IPS-20b (cell line): ENCODE data around the gene TBC1D4.

ENCODE experiments used
- H3K27ac ChIP-seq: one replicate; pipeline ENCODE4 v1.5.1; 2013; ENCODE audit warnings: low read length
- H3K27me3 ChIP-seq: 2 replicates; pipeline ENCODE4 v1.6.1; 2013; ENCODE audit warnings: mild to moderate bottlenecking, low read length, inconsistent platforms; ENCODE audit not compliant: insufficient read depth
- H3K36me3 ChIP-seq: 2 replicates; pipeline ENCODE4 v1.6.1; 2013; ENCODE audit warnings: low read depth, mild to moderate bottlenecking, inconsistent platforms, low read length, moderate library complexity; ENCODE audit not compliant: insufficient read depth
- H3K4me1 ChIP-seq: 2 replicates; pipeline ENCODE4 v1.6.1; 2013; ENCODE audit warnings: mild to moderate bottlenecking, control low read depth, inconsistent platforms, low read length, moderate library complexity; ENCODE audit not compliant: insufficient read depth
- H3K4me3 ChIP-seq: 2 replicates; pipeline ENCODE4 v1.5.1; 2013; ENCODE audit warnings: mild to moderate bottlenecking, low read length, inconsistent platforms
- H3K9ac ChIP-seq: 2 replicates; pipeline ENCODE4 v1.6.1; 2013; ENCODE audit warnings: low read depth, mild to moderate bottlenecking, inconsistent platforms, low read length, moderate library complexity
- H3K9me3 ChIP-seq: 2 replicates; pipeline ENCODE4 v1.6.1; 2013; ENCODE audit warnings: mild to moderate bottlenecking, low read depth, low read length, inconsistent platforms; ENCODE audit not compliant: insufficient read depth

The TBC1D4 gene

GRCh38 chr13:75485286-75486062 is 3.5 kb upstream of the TBC1D4 start:
- peaks cover 17% of the 10 kb centered on the region for H3K4me1 ChIP-seq
- H3K9ac ChIP-seq, result peak overlapping the region; percentile 56; the same call in 1 of the 2 replicates
- H3K4me3 ChIP-seq, result no peak overlapping the region
- H3K27me3 ChIP-seq, result peaks cover 3% of the 10 kb centered on the region
- peak overlapping the region; percentile 16 for H3K27ac ChIP-seq
- H3K9me3 ChIP-seq, result no peaks in the 10 kb centered on the region
- H3K36me3 ChIP-seq, result no peaks in the 10 kb centered on the region

GRCh38 chr13:75482820-75483079 is 781 bp upstream of the TBC1D4 start:
- Histone ChIP-seq H3K27me3 (peaks cover 12% of the 10 kb centered on the region), H3K9ac (peak overlapping the region; percentile 78), H3K27ac (no peak overlapping the region), H3K4me1 (peaks cover 17% of the 10 kb centered on the region), H3K4me3 (peak overlapping the region; percentile 93), H3K9me3 (no peaks in the 10 kb centered on the region), H3K36me3 (no peaks in the 10 kb centered on the region)

- Histone ChIP-seq H3K4me3 (peak overlapping the region; percentile 93), H3K27me3 (peaks cover 12% of the 10 kb centered on the region), H3K9ac (peak overlapping the region; percentile 78; the same call in 1 of the 2 replicates), H3K9me3 (no peaks in the 10 kb centered on the region), H3K4me1 (peaks cover 19% of the 10 kb centered on the region), H3K36me3 (no peaks in the 10 kb centered on the region), H3K27ac (no peak overlapping the region)
Measured at GRCh38 chr13:75481176-75482069, 546 bp downstream of the TBC1D4 start.

DNA sequence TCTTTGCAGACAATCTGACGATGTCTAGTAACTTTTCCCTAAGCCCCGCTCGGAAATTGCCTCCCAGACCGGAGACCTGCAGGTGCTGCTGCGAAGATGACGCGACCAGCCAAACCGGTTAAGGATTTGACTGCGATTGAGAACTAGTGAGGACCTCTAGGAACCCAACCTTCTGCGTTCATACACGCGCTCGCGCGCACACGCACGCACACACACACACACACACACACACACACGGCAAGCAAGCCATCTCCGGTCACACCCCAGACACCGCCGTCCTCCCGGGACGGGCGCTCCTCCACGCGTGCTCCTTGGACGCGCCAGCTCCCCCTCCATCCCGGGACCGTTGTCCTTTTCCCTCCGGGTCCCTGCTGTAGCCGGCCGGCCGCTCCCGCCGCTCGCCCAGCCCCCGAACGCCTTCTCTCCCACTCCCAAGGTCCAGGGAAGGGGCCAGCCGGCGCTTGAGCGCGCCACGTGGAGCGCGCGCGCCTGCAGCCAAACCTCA is 1.2 kb downstream of the TBC1D4 start:
- peak overlapping the region; percentile 93 for H3K4me3 ChIP-seq
- no peak overlapping the region for H3K27ac ChIP-seq
- H3K9ac ChIP-seq, result peak overlapping the region; percentile 78; the same call in 1 of the 2 replicates
- no peaks in the 10 kb centered on the region for H3K36me3 ChIP-seq
- peaks cover 12% of the 10 kb centered on the region for H3K27me3 ChIP-seq
- H3K9me3 ChIP-seq, result no peaks in the 10 kb centered on the region
- H3K4me1 ChIP-seq, result peaks cover 12% of the 10 kb centered on the region; the same call in 1 of the 2 replicates

GRCh38 chr13:75479102-75479740 is 2.7 kb downstream of the TBC1D4 start:
- peaks cover 7% of the 10 kb centered on the region; the same call in 1 of the 2 replicates for H3K4me1 ChIP-seq
- peaks cover 12% of the 10 kb centered on the region for H3K27me3 ChIP-seq
- no peaks in the 10 kb centered on the region for H3K36me3 ChIP-seq
- H3K9ac ChIP-seq, result no peak overlapping the region
- H3K9me3 ChIP-seq, result no peaks in the 10 kb centered on the region
- H3K27ac ChIP-seq, result no peak overlapping the region
- peak overlapping the region; percentile 93 for H3K4me3 ChIP-seq

DNA sequence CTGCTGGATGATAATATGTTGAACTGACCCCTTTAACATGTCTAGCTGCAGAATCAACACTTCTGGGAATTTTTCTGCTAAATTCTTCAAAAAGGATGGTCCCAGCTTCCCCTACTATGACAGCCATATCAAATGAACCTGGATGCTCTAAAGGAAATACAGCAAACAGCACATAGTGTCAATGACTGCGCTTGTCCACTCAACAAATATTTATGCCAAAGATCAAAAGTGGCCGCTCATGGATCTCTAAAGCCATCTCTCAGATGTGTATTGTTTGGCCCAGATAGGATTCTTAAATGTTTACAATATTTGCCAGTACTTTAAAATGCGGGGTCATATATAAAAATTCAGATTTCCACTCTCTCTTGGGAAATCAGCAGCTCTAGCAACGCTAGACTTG is 3.3 kb downstream of the TBC1D4 start:
- Histone ChIP-seq H3K9me3 (no peaks in the 10 kb centered on the region), H3K27me3 (peaks cover 12% of the 10 kb centered on the region), H3K4me1 (peaks cover 7% of the 10 kb centered on the region; the same call in 1 of the 2 replicates)

DNA sequence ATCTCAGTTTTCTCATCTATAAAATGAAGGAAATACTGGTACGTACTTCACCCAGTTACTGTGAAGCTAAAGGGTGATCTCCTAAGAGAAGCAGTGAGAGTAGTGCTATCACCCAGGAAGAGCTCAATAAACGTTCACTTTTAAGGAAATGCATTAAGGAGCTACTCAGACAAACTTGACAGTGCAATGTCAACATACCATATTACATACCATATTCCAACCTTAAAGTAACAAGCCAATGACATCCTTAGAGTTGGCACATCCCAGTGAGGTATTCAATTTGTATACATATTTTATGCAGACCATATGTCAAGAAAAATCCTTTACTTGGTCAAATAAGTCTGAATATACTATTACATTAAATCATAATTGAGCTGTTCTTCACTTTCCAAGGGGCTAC is 7.0 kb downstream of the TBC1D4 start:
- Histone ChIP-seq H3K9ac (no peak overlapping the region), H3K36me3 (no peaks in the 10 kb centered on the region), H3K27ac (no peak overlapping the region), H3K9me3 (no peaks in the 10 kb centered on the region), H3K4me3 (no peak overlapping the region), H3K27me3 (peaks cover 4% of the 10 kb centered on the region), H3K4me1 (0 out of 2 replicates have a peak, but pooled peaks cover 3% of the 10 kb centered on the region)

More for the DNA sequence above, 3.3 kb downstream of the TBC1D4 start:
- H3K4me3 ChIP-seq, result 0 out of 2 replicates have a peak overlapping the region, but pooled peaks have one; percentile 1
- no peaks in the 10 kb centered on the region for H3K36me3 ChIP-seq
- H3K27ac ChIP-seq, result no peak overlapping the region
- H3K9ac ChIP-seq, result no peak overlapping the region

GRCh38 chr13:75473468-75473867 is 8.5 kb downstream of the TBC1D4 start:
- H3K4me1 ChIP-seq, result peaks cover 3% of the 10 kb centered on the region; the same call in 1 of the 2 replicates
- H3K27me3 ChIP-seq, result no peaks in the 10 kb centered on the region
- no peaks in the 10 kb centered on the region for H3K9me3 ChIP-seq
- no peak overlapping the region for H3K9ac ChIP-seq
- no peak overlapping the region for H3K4me3 ChIP-seq
- no peak overlapping the region for H3K27ac ChIP-seq
- H3K36me3 ChIP-seq, result no peaks in the 10 kb centered on the region

- H3K9ac ChIP-seq, result no peak overlapping the region
- H3K4me3 ChIP-seq, result no peak overlapping the region
- no peaks in the 10 kb centered on the region for H3K36me3 ChIP-seq
- no peaks in the 10 kb centered on the region for H3K27me3 ChIP-seq
- no peaks in the 10 kb centered on the region; the same call in 1 of the 2 replicates for H3K4me1 ChIP-seq
- H3K9me3 ChIP-seq, result no peaks in the 10 kb centered on the region
- H3K27ac ChIP-seq, result no peak overlapping the region
Measured at GRCh38 chr13:75470676-75471075, 11.3 kb downstream of the TBC1D4 start.

GRCh38 chr13:75469047-75469446 is 12.9 kb downstream of the TBC1D4 start:
- Histone ChIP-seq H3K9me3 (peaks cover 11% of the 10 kb centered on the region), H3K9ac (no peak overlapping the region), H3K4me3 (no peak overlapping the region), H3K27me3 (no peaks in the 10 kb centered on the region), H3K36me3 (0 out of 2 replicates have a peak, but pooled peaks cover 9% of the 10 kb centered on the region), H3K4me1 (no peaks in the 10 kb centered on the region; the same call in 1 of the 2 replicates), H3K27ac (no peak overlapping the region)

GRCh38 chr13:75468602-75469001 is 13.4 kb downstream of the TBC1D4 start:
- Histone ChIP-seq H3K9me3 (peaks cover 11% of the 10 kb centered on the region), H3K9ac (no peak overlapping the region), H3K4me3 (no peak overlapping the region), H3K27me3 (no peaks in the 10 kb centered on the region), H3K4me1 (no peaks in the 10 kb centered on the region; the same call in 1 of the 2 replicates), H3K27ac (no peak overlapping the region), H3K36me3 (0 out of 2 replicates have a peak, but pooled peaks cover 9% of the 10 kb centered on the region)
